ENCODE data around the gene ITPRIPL1.

The ITPRIPL1 gene

GRCh38 chr2:96353606-96354101 is 28.5 kb downstream of the ITPRIPL1 start:
- DNase-seq (ENCODE audit: low read depth in 2 of 2), result no peak

GRCh38 chr2:96354492-96354891 is 29.4 kb downstream of the ITPRIPL1 start:
- no peak for DNase-seq (ENCODE audit: low read depth in 2 of 2)

- DNase-seq (ENCODE audit: low read depth in 2 of 2), result no peak
Observed at GRCh38 chr2:96356889-96357288, 31.8 kb downstream of the ITPRIPL1 start.

GRCh38 chr2:96359310-96359709 is 34.2 kb downstream of the ITPRIPL1 start:
- DNase-seq (ENCODE audit: low read depth in 2 of 2), result no peak

GRCh38 chr2:96359866-96360265 is 34.7 kb downstream of the ITPRIPL1 start:
- DNase-seq (ENCODE audit: low read depth in 2 of 2), result no peak

- DNase-seq (ENCODE audit: low read depth in 2 of 2), result no peak
Observed at GRCh38 chr2:96361751-96362150, 36.6 kb downstream of the ITPRIPL1 start.

GRCh38 chr2:96369186-96369585 is 44.1 kb downstream of the ITPRIPL1 start:
- no peak for DNase-seq (ENCODE audit: low read depth in 2 of 2)

GRCh38 chr2:96374211-96374951 is 49.3 kb downstream of the ITPRIPL1 start:
- DNase-seq (ENCODE audit: low read depth in 2 of 2), result no peak
